Ovary (tissue), 9 donors: ENCODE results near the gene CEACAM8. TPM values are rescaled to one million over a fixed set of nuclear protein-coding genes. Genes with fewer than 3 reads are reported as not detected.

ENCODE experiments used
- DNase-seq, 5 donors: peaks; one replicate each; pipeline ENCODE4 v3.0.0-alpha.2; 2019 to 2020
- H3K27ac ChIP-seq, 2 donors: fragments of 200-600 bp; one replicate each; pipeline versions ENCODE4 v1.5.1 to v1.8.0; 2019 to 2022
- H3K27me3 ChIP-seq: fragments of 200-600 bp; one replicate; pipeline ENCODE4 v1.8.0; 2022
- H3K36me3 ChIP-seq: fragments of 200-600 bp; sonication (generic); one replicate; pipeline ENCODE4 v1.5.1; 2019
- H3K4me1 ChIP-seq: one replicate; pipeline ENCODE4 v1.8.1; 2013; ENCODE audit warnings: mild to moderate bottlenecking, moderate library complexity; ENCODE audit not compliant: insufficient read depth
- H3K4me3 ChIP-seq: fragments of 200-600 bp; sonication (generic); one replicate; pipeline ENCODE4 v1.5.1; 2017
- H3K9me3 ChIP-seq, 2 donors: fragments of 200-600 bp in 1 of 2; sonication (generic) in 1 of 2; one replicate each; pipeline versions ENCODE4 v1.5.1 to v1.8.1; 2013 to 2019; ENCODE audit warnings: mild to moderate bottlenecking in 1 of 2, moderate library complexity in 1 of 2
- CTCF ChIP-seq, 3 donors: fragments of 450-650 bp in 2 of 3; fragments of 200-600 bp in 1 of 3; IDR thresholded peaks; one replicate each; pipeline versions ENCODE4 v1.5.1 to v1.8.0; 2016 to 2022; ENCODE audit warnings: antibody characterized with exemption in 3 of 3, mild to moderate bottlenecking in 1 of 3
- EP300 ChIP-seq: sonication (generic); formaldehyde crosslinking; IDR thresholded peaks from one replicate; pipeline ENCODE4 v1.6.1; 2017; ENCODE audit warnings: antibody characterized with exemption
- POLR2A ChIP-seq: fragments of 450-650 bp; IDR thresholded peaks from one replicate; pipeline ENCODE4 v1.6.1; 2017; ENCODE audit warnings: antibody characterized with exemption, mild to moderate bottlenecking, moderate library complexity
- WGBS, 3 donors: extraction: QIAGEN DNeasy Blood & Tissue Kit in 1 of 3; methylation state at CpG; one replicate each; pipeline versions ENCODE4 v1.1.5 to v1.1.7; 2013 to 2017; 5-methylcytosine and 5-hydroxymethylcytosine counted together
- intact Hi-C, 4 donors: fragments of 100-400 bp; cut with DNase I; formaldehyde crosslinking; loops; one replicate each; pipeline versions ENCODE4 v1.11.0 to v1.15.1; 2022 to 2023
- polyA plus RNA-seq, 2 donors: library from polyadenylated mRNA; stranded (reverse); fragments of 200-250 nt in 1 of 2; fragments of 350-450 nt in 1 of 2; fragmentation: Illumina TruSeq in 1 of 2; extraction: RNeasy Lipid Tissue Mini Kit (QIAGEN cat#74804) in 1 of 2; gene quantifications; one replicate each; pipeline ENCODE4 v1.2.3, GENCODE V29; 2013 to 2014
- total RNA-seq, 7 donors: library from RNA; depleted of rRNA in 2 of 7; stranded (reverse); fragments of >200 nt in 2 of 7; fragmentation: NEBNext Ultra II Directional in 3 of 7; extraction: Animal tissue kit (Norgen Biotek cat#: 25700) in 3 of 7; gene quantifications; one replicate each; pipeline versions ENCODE4 v1.1.0 to v1.2.4, GENCODE V29; 2016 to 2023
- donor health status: DM: no; HTN: no; CAD: no; lungs with moderate emphysema.
- donor health status: DM: no; HTN: no; CAD: no.
- donor health status: Bipolar disorder and iron deficiency.
- donor health status: DM: yes; HTN: yes; CAD: no.
- donor health status: DM: no; HTN: no; CAD: no.
- donor health status: DM: yes; HTN: yes; CAD: no.

Gene CEACAM8
- total and polyA plus RNA-seq, 9 donors: not detected

- Histone ChIP-seq H3K9me3 (no peaks in the 10 kb centered on the region), H3K27ac (no peak overlapping the region), H3K36me3 (no peaks in the 10 kb centered on the region), H3K27me3 (no peaks in the 10 kb centered on the region), H3K4me3 (no peak overlapping the region), H3K4me1 (no peaks in the 10 kb centered on the region)
- no peak for DNase-seq
- 90 to 97% (median 92%) methylated on average over 2 of the region's 2 CpGs for WGBS, 3 donors
- no peak for TF ChIP-seq POLR2A
- TF ChIP-seq EP300: no peak
- no peak for TF ChIP-seq CTCF (IDR thresholded peaks at IDR 0.05)
- intact Hi-C loops: no loop called here
These were observed 61.8 kb downstream of the CEACAM8 start for GRCh38 chr19:42532891-42533290.

GRCh38 chr19:42531313-42531712 is 63.4 kb downstream of the CEACAM8 start:
- Histone ChIP-seq H3K36me3 (no peaks in the 10 kb centered on the region), H3K9me3 (no peaks in the 10 kb centered on the region), H3K27ac (no peak overlapping the region), H3K4me3 (no peak overlapping the region), H3K27me3 (no peaks in the 10 kb centered on the region), H3K4me1 (no peaks in the 10 kb centered on the region)
- intact Hi-C loops: no loop called here
- TF ChIP-seq POLR2A (no peak), CTCF (IDR thresholded peaks at IDR 0.05) (no peak), EP300 (no peak)
- whole genome bisulfite sequencing, 3 donors: 92 to 97% (median 97%) methylated on average over 3 of the region's 3 CpGs
- DNase-seq: no peak

Other genes with a start within 250 kb of the CEACAM8 start
- not detected for gene CNFN, start 204.6 kb downstream of the CEACAM8 start, total RNA-seq
- under 1 TPM; 0.47 to 0.91 TPM for gene CNFN, start 204.6 kb downstream of the CEACAM8 start, polyA plus RNA-seq
- 10 to 100 TPM in 3 of 7 donors, 1 to 10 TPM in 4; 2.3 to 15.1 (median 5.4) TPM for gene LIPE, start 167.5 kb downstream of the CEACAM8 start, total RNA-seq
- 1 to 10 TPM; 1.7 to 7.9 TPM for gene LIPE, start 167.5 kb downstream of the CEACAM8 start, polyA plus RNA-seq
- gene CXCL17, start 152.0 kb downstream of the CEACAM8 start, total RNA-seq: under 1 TPM in 2 of 7 donors, not detected in 5; 0.32 to 0.46 TPM
- gene CXCL17, start 152.0 kb downstream of the CEACAM8 start, polyA plus RNA-seq: not detected
- gene CEACAM1, start 66.4 kb downstream of the CEACAM8 start, total RNA-seq: 1 to 10 TPM in 6 of 7 donors, under 1 TPM in 1; 0.92 to 3.8 (median 2.8) TPM
- gene CEACAM1, start 66.4 kb downstream of the CEACAM8 start, polyA plus RNA-seq: 1 to 10 TPM; 1.4 to 7.3 TPM
- gene PSG3, start 145.6 kb upstream of the CEACAM8 start, total RNA-seq: not detected
- gene PSG3, start 145.6 kb upstream of the CEACAM8 start, polyA plus RNA-seq: under 1 TPM in 1 of 2 donors, not detected in 1; 0.42 TPM
- not detected for gene PSG8, start 170.8 kb upstream of the CEACAM8 start, total RNA-seq
- gene PSG8, start 170.8 kb upstream of the CEACAM8 start, polyA plus RNA-seq: not detected